H1 (cell line): ENCODE measurements around the gene DCUN1D4. TPM values are rescaled to one million over a fixed set of nuclear protein-coding genes. Genes with fewer than 3 reads are reported as not detected.

Experiments
- CTCF ChIA-PET: fragments of 300-600 bp; sonication (Branson Sonifier 250); formaldehyde crosslinking; loops from one replicate; lab custom pipeline; 2021; ENCODE audit not compliant: partially characterized antibody; lab: Charles Lee
- POLR2A ChIA-PET: fragments of 300-600 bp; sonication (Branson Sonifier 250); formaldehyde crosslinking; loops from one replicate; lab custom pipeline; 2021; ENCODE audit warnings: inconsistent platforms; ENCODE audit not compliant: partially characterized antibody; lab: Charles Lee
- DNase-seq, 2 experiments: peaks; one replicate each; pipeline versions ENCODE4 v3.0.0 to v3.0.0-alpha.2; 2010 to 2022; ENCODE audit warnings: low spot score in 2 of 2, low read depth in 1 of 2, mixed read lengths in 1 of 2
- FAIRE-seq: peaks from 2 replicates; lab custom pipeline; 2011; peaks lifted over from hg19 to GRCh38; lab: Jason Lieb, UNC
- H2AFZ ChIP-seq: 2 replicates; pipeline ENCODE4 v1.8.1; 2012; ENCODE audit warnings: low read length, inconsistent platforms
- H2AK5ac ChIP-seq: 2 replicates; pipeline ENCODE4 v1.6.1; 2013; ENCODE audit warnings: low read depth, low read length
- H2BK120ac ChIP-seq: replicated peaks from 2 replicates; pipeline ENCODE3; 2013; ENCODE audit warnings: low read depth, low read length, inconsistent platforms
- H2BK12ac ChIP-seq: 2 replicates; pipeline ENCODE4 v1.6.1; 2013; ENCODE audit warnings: low read depth, low read length
- H2BK15ac ChIP-seq: 2 replicates; pipeline ENCODE4 v1.6.1; 2013; ENCODE audit warnings: low read length
- H2BK20ac ChIP-seq: 2 replicates; pipeline ENCODE4 v1.6.1; 2013; ENCODE audit warnings: low read length
- H2BK5ac ChIP-seq: 2 replicates; pipeline ENCODE4 v1.6.1; 2013; ENCODE audit warnings: low read depth, low read length
- H3K14ac ChIP-seq: 2 replicates; pipeline ENCODE4 v1.6.1; 2013; ENCODE audit warnings: inconsistent platforms; ENCODE audit not compliant: insufficient read length
- H3K18ac ChIP-seq: 2 replicates; pipeline ENCODE4 v1.6.1; 2013; ENCODE audit warnings: low read length; ENCODE audit errors: extremely low read depth
- H3K23ac ChIP-seq: 2 replicates; pipeline ENCODE4 v1.6.1; 2013; ENCODE audit warnings: inconsistent platforms; ENCODE audit not compliant: insufficient read length
- H3K23me2 ChIP-seq: 2 replicates; pipeline ENCODE4 v1.6.1; 2013; ENCODE audit warnings: low read depth, low read length
- H3K27ac ChIP-seq: 2 replicates; pipeline ENCODE4 v1.6.1; 2011; ENCODE audit warnings: low read depth, low read length, inconsistent platforms
- H3K27me3 ChIP-seq, 4 experiments: replicated peaks in 1 of 4; 1 replicate in 1 of 4; 2 replicates in 3 of 4; pipeline versions ENCODE4 v1.6.1 to v1.8.1; 2011 to 2013; ENCODE audit warnings: low read length in 3 of 4, mild to moderate bottlenecking in 3 of 4, inconsistent platforms in 2 of 4, mixed read lengths in 2 of 4, moderate library complexity in 1 of 4; ENCODE audit not compliant: control insufficient read depth in 3 of 4, insufficient read depth in 3 of 4; ENCODE audit errors: extremely low read depth in 1 of 4
- H3K36me3 ChIP-seq, 4 experiments: 2 replicates each; pipeline versions ENCODE4 v1.6.1 to v1.8.1; 2011 to 2013; ENCODE audit warnings: mild to moderate bottlenecking in 4 of 4, low read length in 3 of 4, moderate library complexity in 2 of 4, control low read depth in 1 of 4, inconsistent platforms in 1 of 4; ENCODE audit not compliant: insufficient read depth in 4 of 4, control insufficient read depth in 2 of 4
- H3K4ac ChIP-seq: replicated peaks from 2 replicates; pipeline ENCODE3; 2013; ENCODE audit warnings: low read length, low read depth, mixed read lengths, inconsistent platforms; ENCODE audit not compliant: insufficient read length
- H3K4me1 ChIP-seq, 4 experiments: replicated peaks in 1 of 4; 1 replicate in 1 of 4; 2 replicates in 3 of 4; pipeline versions ENCODE4 v1.6.1 to v1.8.1; 2011 to 2013; ENCODE audit warnings: low read length in 3 of 4, inconsistent platforms in 2 of 4, mixed read lengths in 1 of 4; ENCODE audit not compliant: insufficient read depth in 4 of 4, control insufficient read depth in 3 of 4
- H3K4me2 ChIP-seq, 2 experiments: 2 replicates each; pipeline versions ENCODE4 v1.6.1 to v1.8.1; 2011 to 2013; ENCODE audit warnings: low read depth in 2 of 2, low read length in 2 of 2, control low read depth in 1 of 2, inconsistent platforms in 1 of 2, mild to moderate bottlenecking in 1 of 2; ENCODE audit not compliant: insufficient read depth in 1 of 2
- H3K4me3 ChIP-seq, 4 experiments: fragments of 200-600, 300-600 bp in 1 of 4; sonication (generic), shearing (Covaris generic), sonication (Bioruptor Twin) in 1 of 4; 2 replicates each; pipeline versions ENCODE4 v1.5.1 to v1.8.1; 2011 to 2016; ENCODE audit warnings: low read length in 4 of 4, low read depth in 3 of 4, control low read depth in 2 of 4, inconsistent platforms in 2 of 4, mild to moderate bottlenecking in 2 of 4, mixed read lengths in 1 of 4, moderate library complexity in 1 of 4; ENCODE audit not compliant: insufficient read depth in 2 of 4; ENCODE audit errors: extremely low read depth in 1 of 4
- H3K56ac ChIP-seq: replicated peaks from 2 replicates; pipeline ENCODE3; 2013; ENCODE audit warnings: low read depth, mild to moderate bottlenecking, mixed read lengths, low read length, inconsistent platforms; ENCODE audit not compliant: insufficient read length
- H3K79me1 ChIP-seq: 2 replicates; pipeline ENCODE4 v1.6.1; 2013; ENCODE audit warnings: low read depth, low read length, control low read depth
- H3K79me2 ChIP-seq, 2 experiments: 2 replicates each; pipeline versions ENCODE4 v1.6.1 to v1.8.1; 2012 to 2013; ENCODE audit warnings: low read length in 2 of 2, mild to moderate bottlenecking in 2 of 2, inconsistent platforms in 1 of 2; ENCODE audit not compliant: insufficient read depth in 2 of 2, control insufficient read depth in 1 of 2
- H3K9ac ChIP-seq, 4 experiments: replicated peaks in 1 of 4; 1 replicate in 1 of 4; 2 replicates in 3 of 4; pipeline versions ENCODE4 v1.6.1 to v1.8.1; 2011 to 2013; ENCODE audit warnings: low read depth in 3 of 4, low read length in 3 of 4, control low read depth in 2 of 4, mild to moderate bottlenecking in 2 of 4, moderate library complexity in 2 of 4, inconsistent platforms in 1 of 4; ENCODE audit errors: extremely low read depth in 1 of 4
- H3K9me3 ChIP-seq, 2 experiments: 2 replicates each; pipeline versions ENCODE4 v1.6.1 to v1.8.1; 2012 to 2013; ENCODE audit warnings: mild to moderate bottlenecking in 2 of 2, moderate library complexity in 2 of 2, control low read depth in 1 of 2, inconsistent platforms in 1 of 2, low read depth in 1 of 2, low read length in 1 of 2, mixed read lengths in 1 of 2; ENCODE audit not compliant: insufficient read depth in 2 of 2
- H4K20me1 ChIP-seq, 2 experiments: replicated peaks in 1 of 2; 2 replicates each; pipeline versions ENCODE3 to v1.8.1; 2011 to 2013; ENCODE audit warnings: inconsistent platforms in 2 of 2, low read length in 2 of 2, mild to moderate bottlenecking in 1 of 2; ENCODE audit not compliant: insufficient read depth in 2 of 2, control insufficient read depth in 1 of 2
- H4K5ac ChIP-seq: 2 replicates; pipeline ENCODE4 v1.6.1; 2013; ENCODE audit warnings: low read length, low read depth, mixed read lengths, inconsistent platforms; ENCODE audit not compliant: insufficient read length
- H4K8ac ChIP-seq: 2 replicates; pipeline ENCODE4 v1.8.0; 2013; ENCODE audit warnings: mild to moderate bottlenecking, moderate library complexity, low read length, inconsistent platforms; ENCODE audit not compliant: insufficient read depth; ENCODE audit errors: extremely low read depth
- H4K91ac ChIP-seq: replicated peaks from 2 replicates; pipeline ENCODE3; 2013; ENCODE audit warnings: low read length, mixed read lengths, inconsistent platforms; ENCODE audit not compliant: insufficient read length
- FOSL1 ChIP-seq: IDR thresholded peaks from 2 replicates; pipeline ENCODE4 v1.6.1; 2011; ENCODE audit warnings: mild to moderate bottlenecking, low read depth, low read length, moderate library complexity; ENCODE audit not compliant: insufficient read depth
- HDAC6 ChIP-seq: IDR thresholded peaks from one replicate; pipeline ENCODE4 v1.7.1; 2012; ENCODE audit warnings: low read depth, mild to moderate bottlenecking, inconsistent platforms, low read length, moderate library complexity
- KDM5A ChIP-seq: fragments of 200-600 bp; IDR thresholded peaks from 2 replicates; pipeline ENCODE4 v1.7.1; 2012; ENCODE audit warnings: mild to moderate bottlenecking, low read length, inconsistent platforms, mixed read lengths
- SIN3A ChIP-seq, 2 experiments: IDR thresholded peaks in 1 of 2; conservative IDR thresholded peaks in 1 of 2; 2 replicates each; pipeline ENCODE4 v1.6.1; 2011 to 2012; ENCODE audit warnings: low read length in 2 of 2, improper control_type of control experiment in 1 of 2, low read depth in 1 of 2, mild to moderate bottlenecking in 1 of 2
- TCF12 ChIP-seq: IDR thresholded peaks from 2 replicates; pipeline ENCODE4 v1.6.1; 2011; ENCODE audit warnings: low read depth, mild to moderate bottlenecking, low read length
- WGBS, 2 experiments: shearing (Covaris generic) in 1 of 2; methylation state at CpG; one replicate each; pipeline versions ENCODE4 v1.1.6 to v1.1.7; 2013 to 2015; ENCODE audit warnings: low lambda C conversion rate in 2 of 2, mixed read lengths in 2 of 2, inconsistent platforms in 1 of 2, low coverage in 1 of 2, missing lambda C conversion rate in 1 of 2; ENCODE audit not compliant: insufficient replicate concordance in 2 of 2, insufficient coverage in 1 of 2, insufficient read length in 1 of 2; ENCODE audit errors: extremely low coverage in 1 of 2, missing lambda C conversion rate in 1 of 2; 5-methylcytosine and 5-hydroxymethylcytosine counted together
- polyA plus RNA-seq, 7 experiments: library from polyadenylated mRNA; depleted of rRNA in 3 of 7; stranded (reverse) in 5 of 7; unstranded in 2 of 7; fragments of >200 nt in 5 of 7; fragments of 200-250 nt in 2 of 7; gene quantifications; 1 replicate in 5 of 7; 2 replicates in 1 of 7; 4 replicates in 1 of 7; pipeline versions ENCODE4 v1.2.1 to v1.2.3, GENCODE V29; 2011 to 2013; ENCODE audit warnings: missing spikeins in 2 of 7, mixed read lengths in 2 of 7
- total RNA-seq: library from RNA; stranded (reverse); fragmentation: NEBNext Ultra II Directional; extraction: Animal tissue kit (Norgen Biotek cat#: 25700); gene quantifications from 2 replicates; pipeline ENCODE4 v1.2.1, GENCODE V29; 2021
- TF ChIP-seq, protein P1 (sequence below): IDR thresholded peaks from 2 replicates; pipeline ENCODE4 v1.6.1; 2012; ENCODE audit warnings: inconsistent platforms
- TF ChIP-seq, protein P2 (sequence below): IDR thresholded peaks from 2 replicates; pipeline ENCODE4 v1.6.1; 2011; ENCODE audit warnings: low read length, improper control_type of control experiment

The DCUN1D4 gene
- total and polyA plus RNA-seq, 2 of the 8 experiments (the other 6 are each of a cell fraction or from before 2014, with no cell fraction given): 22.9 to 55.9 TPM

DNA sequence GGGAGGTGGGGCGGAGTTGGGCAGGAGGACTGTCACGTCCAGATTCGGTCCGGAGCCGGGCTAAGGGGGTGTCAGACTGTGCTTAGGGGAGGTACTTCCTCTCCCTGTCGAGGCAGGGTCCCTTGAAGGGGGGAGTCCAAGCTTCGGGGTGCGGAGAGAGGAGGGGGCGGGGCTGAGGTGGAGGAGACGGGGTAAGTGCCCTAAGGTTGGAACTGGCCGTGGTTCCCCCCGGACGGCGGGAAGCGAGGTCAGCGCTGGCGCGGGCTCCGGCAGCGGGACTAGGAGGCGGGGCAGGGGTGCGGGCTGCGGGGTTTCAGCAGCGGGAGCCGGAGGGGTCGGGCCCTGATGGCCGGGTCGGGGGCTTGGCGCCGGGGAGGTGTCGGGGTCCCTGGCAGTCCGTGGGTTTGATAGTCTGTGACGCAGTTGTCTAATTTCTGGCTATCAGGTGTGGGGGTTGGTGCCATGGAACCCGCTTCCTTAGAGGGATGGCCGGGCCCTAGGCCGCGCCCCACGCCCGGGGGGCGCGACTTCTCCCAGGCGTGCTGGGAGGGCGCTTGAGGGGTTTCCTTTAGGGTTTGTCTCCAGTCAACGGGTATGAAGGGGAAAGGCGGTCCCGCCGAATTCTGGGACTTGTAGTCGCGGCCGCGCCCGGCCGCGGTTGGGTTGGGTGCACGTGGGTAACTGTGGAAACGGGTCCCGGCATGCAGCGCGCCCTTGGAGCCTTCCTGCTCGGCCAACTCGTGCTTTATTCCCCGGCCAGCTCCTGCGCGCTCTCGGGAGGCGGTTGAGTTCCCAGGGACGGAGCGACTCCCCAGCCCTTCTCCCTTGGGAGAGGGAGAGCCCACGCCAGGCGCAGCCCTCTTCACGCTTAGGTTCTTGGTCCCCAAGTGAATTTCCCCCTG lies 1.5 kb downstream of the DCUN1D4 start:
- FAIRE-seq (no peak), DNase-seq (peak; percentile 76 to 86)
- no peaks in the 10 kb centered on the region for H3K9me3 ChIP-seq
- no peak overlapping the region for H3K23ac ChIP-seq
- CTCF ChIA-PET: interaction anchor here (0.6 kb wide), 1 partner anchor 219 kb away, joined by 3 read pairs; no protein-coding TSS in a partner anchor
- peaks cover 15 to 52% of the 10 kb centered on the region in 2 experiments for H3K79me2 ChIP-seq
- POLR2A ChIA-PET: interaction anchor here (1.0 to 1.6 kb wide), 4 partner anchors 8 to 194 kb away, joined by 3 to 6 read pairs (median 4); partner anchors contain the start of gene SGCB
- H3K4ac ChIP-seq: no peak overlapping the region
- 0% methylated on average over 34 of the region's 71 CpGs; no CpG with 5 or more reads in 1 of the 2 experiments for WGBS, 2 experiments
- H3K36me3 ChIP-seq: no peaks in the 10 kb centered on the region
- no peak overlapping the region for H2BK15ac ChIP-seq
- peak overlapping the region; percentile 44 to 91 (median 66) for H3K4me3 ChIP-seq
- 0 out of 2 replicates have a peak overlapping the region, but pooled peaks have one; percentile 15 for H2BK5ac ChIP-seq
- peak overlapping the region; percentile 98 for H3K18ac ChIP-seq
- H2AFZ ChIP-seq: peak overlapping the region; percentile 88; the same call in 1 of the 2 replicates
- H3K79me1 ChIP-seq: peaks cover 3% of the 10 kb centered on the region; the same call in 1 of the 2 replicates
- peaks cover 0 to 5% (median 4%) of the 10 kb centered on the region in 4 experiments; a peak in 5 of 7 replicates for H3K27me3 ChIP-seq
- H2AK5ac ChIP-seq: no peak overlapping the region
- H4K8ac ChIP-seq: no peak overlapping the region
- H3K27ac ChIP-seq: peak overlapping the region; percentile 74; the same call in 1 of the 2 replicates
- H3K4me1 ChIP-seq: peaks cover 0 to 13% (median 6%) of the 10 kb centered on the region in 4 experiments; a peak in 5 of 7 replicates
- peak overlapping the region; percentile 45 for H4K5ac ChIP-seq
- peak overlapping the region in 3 of 4 experiments; percentile 31 to 73 (median 65); a peak in 5 of 7 replicates for H3K9ac ChIP-seq
- H3K14ac ChIP-seq: no peak overlapping the region
- H4K20me1 ChIP-seq: peaks cover 0 to 7% of the 10 kb centered on the region in 2 experiments
- H3K56ac ChIP-seq: peak overlapping the region; percentile 14
- H2BK12ac ChIP-seq: no peak overlapping the region
- H3K4me2 ChIP-seq: peak overlapping the region; percentile 79 to 95
- no peak overlapping the region for H2BK120ac ChIP-seq
- no peak overlapping the region for H2BK20ac ChIP-seq
- no peak overlapping the region for H4K91ac ChIP-seq
- peaks cover 16% of the 10 kb centered on the region for H3K23me2 ChIP-seq
- TF ChIP-seq FOSL1 (no peak), SIN3A (conservative IDR thresholded peaks at IDR 0.05 in 1 of 2, IDR thresholded peaks at IDR 0.05 in 1 of 2; ENCODE audit: low read depth in 1 of 2, low read length in 2 of 2) (peak; percentile 66 to 78; a peak in 3 of 4 replicates), KDM5A (no peak), HDAC6 (no peak), TCF12 (no peak)
- TF ChIP-seq, protein P1, sequence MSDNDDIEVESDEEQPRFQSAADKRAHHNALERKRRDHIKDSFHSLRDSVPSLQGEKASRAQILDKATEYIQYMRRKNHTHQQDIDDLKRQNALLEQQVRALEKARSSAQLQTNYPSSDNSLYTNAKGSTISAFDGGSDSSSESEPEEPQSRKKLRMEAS: peak; percentile 86
- TF ChIP-seq, protein P2, sequence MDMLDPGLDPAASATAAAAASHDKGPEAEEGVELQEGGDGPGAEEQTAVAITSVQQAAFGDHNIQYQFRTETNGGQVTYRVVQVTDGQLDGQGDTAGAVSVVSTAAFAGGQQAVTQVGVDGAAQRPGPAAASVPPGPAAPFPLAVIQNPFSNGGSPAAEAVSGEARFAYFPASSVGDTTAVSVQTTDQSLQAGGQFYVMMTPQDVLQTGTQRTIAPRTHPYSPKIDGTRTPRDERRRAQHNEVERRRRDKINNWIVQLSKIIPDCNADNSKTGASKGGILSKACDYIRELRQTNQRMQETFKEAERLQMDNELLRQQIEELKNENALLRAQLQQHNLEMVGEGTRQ: peak; percentile 80
